Dendritic cell treated with granulocyte-macrophage colony-stimulating factor and Interleukin-4, amounts not matched to agents 40 ng/mL and 50 ng/mL, for 4 days (primary cell): ENCODE data around the gene FADS2.

Experiments used
- H3K27ac Mint-ChIP-seq: one replicate; pipeline ENCODE4 v1.8.0; 2022; ENCODE audit warnings: mild to moderate bottlenecking, mixed read lengths
- H3K27me3 Mint-ChIP-seq: one replicate; pipeline ENCODE4 v1.8.0; 2022; ENCODE audit warnings: mild to moderate bottlenecking, mixed read lengths
- H3K36me3 Mint-ChIP-seq: one replicate; pipeline ENCODE4 v1.8.0; 2022; ENCODE audit warnings: low read depth, mixed read lengths
- H3K4me1 Mint-ChIP-seq: one replicate; pipeline ENCODE4 v1.8.0; 2022; ENCODE audit warnings: low read depth, mixed read lengths
- H3K4me3 Mint-ChIP-seq: one replicate; pipeline ENCODE4 v1.8.0; 2022; ENCODE audit warnings: mild to moderate bottlenecking, moderate library complexity, mixed read lengths
- H3K9me3 Mint-ChIP-seq: one replicate; pipeline ENCODE4 v1.8.0; 2022; ENCODE audit warnings: mixed read lengths
- intact Hi-C: fragments of 100-400 bp; cut with micrococcal nuclease; formaldehyde crosslinking; loops from one replicate; pipeline ENCODE4 v1.15.0; 2022

Gene FADS2

GRCh38 chr11:61905067-61905696 lies 77.1 kb downstream of the FADS2 start:
- Mint-ChIP-seq H3K27me3 (peaks cover 33% of the 10 kb centered on the region), H3K36me3 (peaks cover 70% of the 10 kb centered on the region), H3K4me3 (no peak overlapping the region), H3K4me1 (peaks cover 15% of the 10 kb centered on the region), H3K27ac (peak overlapping the region; percentile 21), H3K9me3 (no peaks in the 10 kb centered on the region)
- intact Hi-C loops, result no loop called here

GRCh38 chr11:61905801-61906521 lies 77.9 kb downstream of the FADS2 start:
- Mint-ChIP-seq H3K27ac (peak overlapping the region; percentile 21), H3K4me1 (peaks cover 21% of the 10 kb centered on the region), H3K27me3 (peaks cover 33% of the 10 kb centered on the region), H3K36me3 (peaks cover 62% of the 10 kb centered on the region), H3K4me3 (no peak overlapping the region), H3K9me3 (no peaks in the 10 kb centered on the region)
- intact Hi-C loops, result no loop called here

GRCh38 chr11:61906522-61906909 lies 78.4 kb downstream of the FADS2 start:
- H3K36me3 Mint-ChIP-seq, result peaks cover 57% of the 10 kb centered on the region

GRCh38 chr11:61907282-61907681 lies 79.2 kb downstream of the FADS2 start:
- no peak overlapping the region for H3K4me3 Mint-ChIP-seq
- no peaks in the 10 kb centered on the region for H3K9me3 Mint-ChIP-seq
- peaks cover 37% of the 10 kb centered on the region for H3K27me3 Mint-ChIP-seq
- peaks cover 54% of the 10 kb centered on the region for H3K36me3 Mint-ChIP-seq
- H3K4me1 Mint-ChIP-seq, result peaks cover 34% of the 10 kb centered on the region
- H3K27ac Mint-ChIP-seq, result peak overlapping the region; percentile 64
- intact Hi-C loops, result no loop called here

More at GRCh38 chr11:61906522-61906909, 78.4 kb downstream of the FADS2 start:
- intact Hi-C loops, result no loop called here
- H3K4me3 Mint-ChIP-seq, result no peak overlapping the region
- peaks cover 26% of the 10 kb centered on the region for H3K4me1 Mint-ChIP-seq
- peaks cover 35% of the 10 kb centered on the region for H3K27me3 Mint-ChIP-seq
- H3K27ac Mint-ChIP-seq, result no peak overlapping the region
- no peaks in the 10 kb centered on the region for H3K9me3 Mint-ChIP-seq

DNA sequence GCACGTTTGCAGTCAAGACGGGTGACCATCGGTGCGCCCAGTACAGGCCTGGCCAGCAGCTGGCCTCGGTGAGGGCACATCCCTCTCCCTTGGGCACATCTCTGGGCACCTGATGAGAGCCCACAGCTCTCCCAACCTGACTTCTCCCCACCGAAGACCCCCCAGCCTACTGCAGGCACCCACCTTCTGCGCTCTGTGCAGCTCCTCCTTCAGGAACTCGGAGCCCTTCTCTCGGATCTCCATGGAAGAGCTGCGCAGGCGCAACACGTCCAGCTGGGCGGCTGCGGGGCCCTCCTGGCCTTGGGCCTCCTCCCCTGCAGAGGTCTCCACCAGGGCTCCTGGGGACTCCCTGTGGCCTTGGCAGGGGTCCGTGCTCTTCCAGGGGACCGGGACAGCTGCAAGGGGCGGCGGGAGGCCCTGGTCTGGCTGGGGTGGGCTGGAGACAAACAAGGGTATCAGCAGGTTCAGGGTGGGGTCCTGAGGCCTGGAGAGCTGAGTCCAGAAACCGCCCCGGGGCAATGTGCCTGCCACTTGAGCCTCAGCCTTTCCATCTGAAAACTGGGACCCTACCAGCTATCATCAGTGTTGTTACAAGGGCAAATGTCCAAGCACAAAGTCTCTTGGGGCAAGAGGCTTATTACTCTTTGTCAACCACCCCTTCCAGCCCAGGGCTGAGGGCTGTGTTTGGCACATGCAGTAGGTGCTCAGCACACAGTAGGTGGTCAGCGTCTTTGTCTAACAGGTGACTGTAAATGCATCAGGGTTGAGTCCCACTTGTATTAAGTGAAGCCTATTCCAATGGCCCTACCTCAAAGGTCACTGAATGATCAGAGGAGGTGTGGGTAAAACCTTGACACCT lies 80.0 kb downstream of the FADS2 start:
- peak overlapping the region; percentile 89 for H3K27ac Mint-ChIP-seq
- intact Hi-C loops, result no loop called here

GRCh38 chr11:61908730-61909316 lies 80.7 kb downstream of the FADS2 start:
- Mint-ChIP-seq H3K4me1 (peaks cover 49% of the 10 kb centered on the region), H3K27me3 (peaks cover 32% of the 10 kb centered on the region), H3K9me3 (no peaks in the 10 kb centered on the region), H3K36me3 (peaks cover 49% of the 10 kb centered on the region), H3K4me3 (peak overlapping the region; percentile 18), H3K27ac (peak overlapping the region; percentile 89)
- intact Hi-C loops, result no loop called here

More for the DNA sequence above, 80.0 kb downstream of the FADS2 start:
- Mint-ChIP-seq H3K4me1 (peaks cover 42% of the 10 kb centered on the region), H3K27me3 (peaks cover 34% of the 10 kb centered on the region), H3K4me3 (no peak overlapping the region), H3K36me3 (peaks cover 51% of the 10 kb centered on the region), H3K9me3 (no peaks in the 10 kb centered on the region)

DNA sequence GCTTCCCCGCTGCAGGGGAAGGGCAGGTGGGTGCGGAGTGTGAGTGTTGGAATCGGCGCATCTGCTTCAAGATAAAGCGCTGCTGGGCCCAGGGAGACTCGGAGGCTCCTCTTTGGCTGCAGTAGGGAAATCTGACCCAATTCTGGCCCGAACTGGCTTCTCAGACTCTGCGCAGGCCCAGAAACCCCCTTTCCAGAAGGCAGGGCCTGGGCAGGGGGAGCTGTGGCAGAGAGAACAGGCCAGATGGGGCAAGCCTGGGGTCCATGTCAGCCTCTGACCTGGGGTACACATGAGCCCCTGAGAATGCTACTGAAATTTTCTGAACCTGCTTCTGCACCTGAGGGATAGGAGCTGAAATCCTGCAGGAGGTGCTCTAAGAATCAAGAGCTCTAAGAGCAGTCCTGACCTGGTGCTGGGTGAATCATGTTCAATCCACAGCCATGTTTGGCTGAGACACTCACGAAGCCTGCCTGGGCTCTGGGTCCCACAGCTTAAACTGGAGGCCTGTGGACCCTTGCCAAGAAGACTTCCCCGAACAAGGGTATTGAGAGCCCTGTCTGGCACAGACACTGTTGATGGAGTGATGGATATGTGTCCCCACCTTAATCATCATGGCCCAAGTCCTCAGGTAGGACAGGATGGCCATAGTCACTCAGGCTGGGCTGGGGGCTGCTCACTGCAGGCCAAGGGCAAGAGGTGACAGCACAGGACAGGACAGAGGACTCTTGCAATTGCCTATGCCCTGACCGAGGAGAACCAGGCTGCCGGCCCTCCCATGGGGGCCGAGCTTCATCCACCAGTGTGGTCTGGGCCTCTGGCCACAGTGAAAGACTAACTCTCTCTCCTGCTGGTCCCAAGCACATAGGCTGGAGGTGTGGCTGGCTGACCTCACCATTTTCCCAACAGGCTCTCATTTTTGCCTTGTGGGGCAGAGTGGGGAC lies 82.4 kb downstream of the FADS2 start:
- Mint-ChIP-seq H3K4me3 (no peak overlapping the region), H3K27me3 (peaks cover 37% of the 10 kb centered on the region), H3K9me3 (no peaks in the 10 kb centered on the region), H3K36me3 (peaks cover 33% of the 10 kb centered on the region), H3K4me1 (peaks cover 65% of the 10 kb centered on the region), H3K27ac (peak overlapping the region; percentile 89)
- intact Hi-C loops, result no loop called here

DNA sequence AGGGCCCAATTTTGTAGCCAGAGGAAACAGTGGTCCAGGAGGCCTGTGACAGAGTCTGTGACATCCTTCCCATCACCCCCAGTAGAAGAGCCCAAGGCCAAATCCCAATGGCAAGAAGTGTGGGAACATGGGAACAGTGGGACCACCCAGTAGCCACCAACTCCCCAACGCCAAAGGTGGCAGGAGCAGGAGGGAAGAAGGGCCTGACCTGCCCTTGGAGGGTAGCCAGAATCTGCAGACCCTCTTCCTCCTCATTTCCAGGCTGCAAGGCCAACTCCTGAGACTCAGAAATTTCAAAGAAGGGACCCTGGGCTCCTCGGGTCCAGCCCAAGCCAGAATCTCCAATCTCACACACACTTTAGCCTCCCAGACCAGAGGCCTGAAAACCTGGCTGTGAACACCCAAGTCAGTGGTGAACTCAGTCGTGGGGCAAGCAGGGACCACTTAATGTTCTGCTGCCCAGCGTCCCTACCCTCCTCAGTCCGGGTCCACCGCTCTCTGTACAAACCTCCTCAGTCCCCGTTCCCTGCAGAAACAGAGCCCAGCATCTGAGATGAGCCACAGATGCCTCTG lies 83.1 kb downstream of the FADS2 start:
- peak overlapping the region; percentile 39 for H3K4me3 Mint-ChIP-seq
- intact Hi-C loops, result no loop called here
- H3K4me1 Mint-ChIP-seq, result peaks cover 67% of the 10 kb centered on the region
- H3K27me3 Mint-ChIP-seq, result peaks cover 44% of the 10 kb centered on the region
- H3K9me3 Mint-ChIP-seq, result no peaks in the 10 kb centered on the region
- peak overlapping the region; percentile 85 for H3K27ac Mint-ChIP-seq
- peaks cover 26% of the 10 kb centered on the region for H3K36me3 Mint-ChIP-seq

DNA sequence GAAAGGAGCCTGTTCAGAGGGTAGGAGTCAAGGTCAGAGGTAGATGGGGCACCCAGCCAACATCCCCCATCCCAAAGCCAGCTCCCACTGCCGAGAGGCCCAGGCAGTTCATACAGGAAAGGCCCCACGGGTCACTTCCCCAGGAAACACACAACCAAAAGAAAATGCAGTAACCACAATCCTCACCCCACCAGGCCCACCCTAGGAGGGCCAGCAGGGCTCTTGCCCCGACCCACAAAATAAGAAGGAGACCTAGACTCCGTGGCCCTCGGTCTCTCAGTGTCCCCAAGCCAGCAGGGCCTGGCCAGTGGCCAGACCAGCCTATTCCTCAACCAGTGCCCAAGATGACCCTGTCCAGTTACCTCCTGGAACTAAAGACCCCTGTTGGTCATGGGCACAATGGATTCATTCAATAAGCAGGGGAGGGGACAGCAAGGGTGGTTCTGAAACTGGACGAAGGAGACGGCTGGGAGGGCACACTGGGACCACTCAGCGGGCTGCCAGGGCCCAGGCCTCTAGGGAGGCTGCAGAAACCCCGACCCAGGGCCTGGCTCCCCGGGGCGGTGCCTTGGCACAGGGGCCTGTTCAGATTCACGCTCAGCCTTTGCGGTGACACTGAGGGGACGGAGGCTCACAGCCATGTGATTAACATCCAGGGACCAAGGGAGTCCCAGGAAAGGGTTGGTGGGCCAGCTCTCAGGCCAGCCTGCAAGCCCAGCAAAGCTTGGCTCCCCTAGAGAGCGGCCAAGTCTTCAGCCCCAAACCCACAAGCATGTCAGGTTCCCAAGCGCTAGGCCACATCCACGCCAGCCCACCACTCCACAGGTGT lies 83.8 kb downstream of the FADS2 start:
- Mint-ChIP-seq H3K9me3 (no peaks in the 10 kb centered on the region), H3K36me3 (peaks cover 24% of the 10 kb centered on the region), H3K4me3 (peak overlapping the region; percentile 39), H3K4me1 (peaks cover 73% of the 10 kb centered on the region), H3K27ac (peak overlapping the region; percentile 85), H3K27me3 (peaks cover 45% of the 10 kb centered on the region)
- intact Hi-C loops, result no loop called here

- Mint-ChIP-seq H3K27me3 (peaks cover 46% of the 10 kb centered on the region), H3K4me1 (peaks cover 74% of the 10 kb centered on the region), H3K27ac (peak overlapping the region; percentile 85), H3K9me3 (no peaks in the 10 kb centered on the region), H3K4me3 (peak overlapping the region; percentile 55), H3K36me3 (peaks cover 20% of the 10 kb centered on the region)
- intact Hi-C loops, result no loop called here
Measured at GRCh38 chr11:61912530-61912898, 84.4 kb downstream of the FADS2 start.

DNA sequence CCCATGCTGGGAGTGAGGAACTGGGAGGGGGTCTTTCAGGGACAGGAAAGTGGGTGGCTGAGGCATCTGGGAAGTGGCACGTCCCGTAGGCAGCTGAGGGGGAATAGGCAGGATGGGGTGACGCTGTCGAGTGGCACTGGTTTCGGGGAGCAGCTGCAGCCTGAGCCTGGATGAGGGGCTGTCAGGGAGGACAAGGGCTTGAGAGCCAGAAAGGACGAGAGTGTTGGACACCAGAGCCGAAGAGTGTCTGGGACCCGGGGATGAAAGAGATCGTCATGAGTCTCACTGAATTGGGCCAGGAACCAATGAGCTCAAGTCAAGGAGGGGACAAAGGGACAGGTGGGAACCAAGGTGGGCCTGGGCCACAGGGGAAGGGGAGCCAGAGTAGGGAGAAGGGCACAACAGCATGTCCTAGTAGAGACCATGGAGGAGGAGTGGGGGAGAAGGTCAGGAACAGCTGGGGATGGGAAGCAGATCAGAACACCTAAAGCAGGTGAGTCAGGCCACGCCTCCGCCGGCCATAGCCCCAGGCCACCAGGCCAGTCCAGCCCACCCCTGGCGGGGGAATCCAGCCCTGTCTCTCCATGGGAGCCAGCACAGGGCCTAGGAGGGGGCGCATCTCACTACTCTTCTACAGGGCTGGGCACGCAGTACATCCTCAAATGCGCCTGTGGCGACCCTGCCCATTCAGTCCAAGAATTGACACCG lies 85.0 kb downstream of the FADS2 start:
- intact Hi-C loops, result no loop called here
- no peaks in the 10 kb centered on the region for H3K9me3 Mint-ChIP-seq
- peak overlapping the region; percentile 55 for H3K4me3 Mint-ChIP-seq
- H3K36me3 Mint-ChIP-seq, result peaks cover 17% of the 10 kb centered on the region
- H3K4me1 Mint-ChIP-seq, result peaks cover 80% of the 10 kb centered on the region
- peak overlapping the region; percentile 85 for H3K27ac Mint-ChIP-seq
- peaks cover 48% of the 10 kb centered on the region for H3K27me3 Mint-ChIP-seq
